NCI-H1105 treated with DMSO at 0.1 percent for 48 hours (cell line): Measurements from ENCODE around the gene OR4F16.
"Not testable (repeated sequence)": the region's sequence is repeated elsewhere in the genome, so short reads cannot be mapped to it uniquely, and the experiment has no call there.

Experiments
- DNase-seq: peaks from one replicate; lab custom pipeline; 2025; lab: John Stamatoyannopoulos, UW

OR4F16 gene, protein sequence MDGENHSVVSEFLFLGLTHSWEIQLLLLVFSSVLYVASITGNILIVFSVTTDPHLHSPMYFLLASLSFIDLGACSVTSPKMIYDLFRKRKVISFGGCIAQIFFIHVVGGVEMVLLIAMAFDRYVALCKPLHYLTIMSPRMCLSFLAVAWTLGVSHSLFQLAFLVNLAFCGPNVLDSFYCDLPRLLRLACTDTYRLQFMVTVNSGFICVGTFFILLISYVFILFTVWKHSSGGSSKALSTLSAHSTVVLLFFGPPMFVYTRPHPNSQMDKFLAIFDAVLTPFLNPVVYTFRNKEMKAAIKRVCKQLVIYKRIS

GRCh38 chr1:686554-686953 is at the start of gene OR4F16:
Gene OR4F16, minus strand, starts transcription at chr1:686654. Its CDS starts 0 bp downstream, at chr1:686654.
- DNase-seq: not testable (repeated sequence)

DNA sequence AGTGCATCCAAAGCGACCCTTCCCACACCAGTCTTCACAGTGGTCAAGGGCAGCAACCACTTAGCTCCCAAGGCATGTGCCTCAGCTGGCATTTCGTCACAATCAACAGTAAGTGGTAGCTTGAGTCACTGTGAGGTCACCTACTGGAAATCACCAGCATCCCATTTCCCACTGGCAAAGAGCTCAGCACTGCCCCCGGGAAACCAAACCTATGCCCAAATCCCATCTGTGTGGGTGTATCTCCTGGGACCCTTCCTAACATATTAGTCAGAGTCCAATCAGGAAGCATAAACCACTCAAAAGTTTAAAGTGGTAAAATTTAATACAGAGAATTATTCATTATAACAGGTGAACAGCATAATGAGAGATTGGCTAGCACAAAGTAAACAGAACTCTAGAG is 47.2 kb upstream of the OR4F16 start:
- not testable (repeated sequence) for DNase-seq

GRCh38 chr1:727040-727439 is 40.6 kb upstream of the OR4F16 start:
- not testable (repeated sequence) for DNase-seq
